ENCODE data around the gene SFMBT1.

Gene SFMBT1

GRCh38 chr3:52894756-52895155, 151.1 kb downstream of the SFMBT1 start:
- TF ChIP-seq CTCF (conservative IDR thresholded peaks at IDR 0.05; ENCODE audit: low read depth, low read length), result no peak
- no peak for DNase-seq (ENCODE audit: low read depth)
- H3K4me3 ChIP-seq (ENCODE audit: low read depth, low read length), result no peak overlapping the region

- TF ChIP-seq CTCF (conservative IDR thresholded peaks at IDR 0.05; ENCODE audit: low read depth, low read length), result no peak
- no peak overlapping the region for H3K4me3 ChIP-seq (ENCODE audit: low read depth, low read length)
Observed at GRCh38 chr3:52893723-52894122, 152.2 kb downstream of the SFMBT1 start.

GRCh38 chr3:52892625-52893311, 153.1 kb downstream of the SFMBT1 start:
- peak; percentile 9 for TF ChIP-seq CTCF (conservative IDR thresholded peaks at IDR 0.05; ENCODE audit: low read depth, low read length)
- peak; percentile 55 for DNase-seq (ENCODE audit: low read depth)
- peak overlapping the region; percentile 3 for H3K4me3 ChIP-seq (ENCODE audit: low read depth, low read length)

More at GRCh38 chr3:52893723-52894122, 152.2 kb downstream of the SFMBT1 start:
- DNase-seq (ENCODE audit: low read depth), result no peak

GRCh38 chr3:52892290-52892624, 153.6 kb downstream of the SFMBT1 start:
- no peak for DNase-seq (ENCODE audit: low read depth)
- no peak overlapping the region for H3K4me3 ChIP-seq (ENCODE audit: low read depth, low read length)

GRCh38 chr3:52891615-52892081, 154.2 kb downstream of the SFMBT1 start:
- peak; percentile 84 for DNase-seq (ENCODE audit: low read depth)
- H3K4me3 ChIP-seq (ENCODE audit: low read depth, low read length), result no peak overlapping the region
- no peak for TF ChIP-seq CTCF (conservative IDR thresholded peaks at IDR 0.05; ENCODE audit: low read depth, low read length)

More at GRCh38 chr3:52892290-52892624, 153.6 kb downstream of the SFMBT1 start:
- TF ChIP-seq CTCF (conservative IDR thresholded peaks at IDR 0.05; ENCODE audit: low read depth, low read length), result no peak

- no peak for TF ChIP-seq CTCF (conservative IDR thresholded peaks at IDR 0.05; ENCODE audit: low read depth, low read length)
- DNase-seq (ENCODE audit: low read depth), result no peak
- no peak overlapping the region for H3K4me3 ChIP-seq (ENCODE audit: low read depth, low read length)
Observed at GRCh38 chr3:52891164-52891563, 154.7 kb downstream of the SFMBT1 start.

- H3K4me3 ChIP-seq (ENCODE audit: low read depth, low read length), result no peak overlapping the region
- no peak for TF ChIP-seq CTCF (conservative IDR thresholded peaks at IDR 0.05; ENCODE audit: low read depth, low read length)
- no peak for DNase-seq (ENCODE audit: low read depth)
Observed at GRCh38 chr3:52890735-52891134, 155.1 kb downstream of the SFMBT1 start.
